Measurements from ENCODE around the gene TENT4B.
A peak's percentile ranks its signal among the peaks of the same experiment; 100 is the strongest.
"Not testable (repeated sequence)": the region's sequence is repeated elsewhere in the genome, so short reads cannot be mapped to it uniquely, and the experiment has no call there.

The TENT4B gene

DNA sequence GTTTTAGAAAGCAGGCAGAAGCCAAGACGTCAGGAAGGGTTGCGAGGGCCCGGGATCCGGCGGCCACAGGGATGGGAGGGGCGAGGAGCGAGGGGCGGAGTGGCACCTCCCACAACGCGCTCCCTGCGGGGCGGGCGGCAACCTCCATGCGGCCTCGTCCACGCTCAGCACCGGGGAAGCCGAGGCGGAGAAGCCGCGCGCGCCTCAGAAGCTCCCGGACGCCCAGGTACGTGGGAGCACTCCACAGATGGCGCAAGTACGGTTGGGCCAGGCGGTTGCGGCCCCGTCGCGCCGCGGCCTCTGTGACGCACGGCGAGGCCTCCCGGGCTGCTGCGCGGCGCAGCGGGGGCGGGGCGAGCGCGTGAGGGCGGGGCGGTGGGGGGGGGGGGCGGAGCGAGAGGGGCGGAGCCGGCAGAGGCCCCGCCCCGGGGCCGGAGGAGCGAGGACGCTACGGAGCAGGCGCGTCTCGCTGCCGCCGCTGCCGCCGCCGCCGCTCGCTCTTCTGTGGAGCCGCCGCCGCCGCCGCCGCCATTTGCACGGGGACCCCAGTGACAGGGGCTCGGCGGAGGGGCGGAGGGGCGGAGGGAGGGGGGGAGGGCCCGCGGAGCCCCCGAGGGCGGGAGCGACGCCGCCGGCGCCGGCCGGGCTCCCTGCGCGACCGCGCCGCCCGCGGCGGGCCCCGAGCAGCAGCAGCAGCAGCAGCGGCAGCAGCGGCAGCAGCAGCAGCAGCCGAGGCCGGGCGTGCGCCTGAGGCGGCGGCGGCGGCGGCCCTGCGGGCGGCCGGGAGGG lies at the start of gene TENT4B:
TENT4B (plus strand) TSS at position 500 of the 789 bp plus-strand sequence. CDS start 316 bp downstream, outside the sequence.
- peak; percentile 95 for DNase-seq

- no peak for DNase-seq
These were observed 49.3 kb upstream of the TENT4B start for GRCh38 chr16:50103764-50104163.

DNA sequence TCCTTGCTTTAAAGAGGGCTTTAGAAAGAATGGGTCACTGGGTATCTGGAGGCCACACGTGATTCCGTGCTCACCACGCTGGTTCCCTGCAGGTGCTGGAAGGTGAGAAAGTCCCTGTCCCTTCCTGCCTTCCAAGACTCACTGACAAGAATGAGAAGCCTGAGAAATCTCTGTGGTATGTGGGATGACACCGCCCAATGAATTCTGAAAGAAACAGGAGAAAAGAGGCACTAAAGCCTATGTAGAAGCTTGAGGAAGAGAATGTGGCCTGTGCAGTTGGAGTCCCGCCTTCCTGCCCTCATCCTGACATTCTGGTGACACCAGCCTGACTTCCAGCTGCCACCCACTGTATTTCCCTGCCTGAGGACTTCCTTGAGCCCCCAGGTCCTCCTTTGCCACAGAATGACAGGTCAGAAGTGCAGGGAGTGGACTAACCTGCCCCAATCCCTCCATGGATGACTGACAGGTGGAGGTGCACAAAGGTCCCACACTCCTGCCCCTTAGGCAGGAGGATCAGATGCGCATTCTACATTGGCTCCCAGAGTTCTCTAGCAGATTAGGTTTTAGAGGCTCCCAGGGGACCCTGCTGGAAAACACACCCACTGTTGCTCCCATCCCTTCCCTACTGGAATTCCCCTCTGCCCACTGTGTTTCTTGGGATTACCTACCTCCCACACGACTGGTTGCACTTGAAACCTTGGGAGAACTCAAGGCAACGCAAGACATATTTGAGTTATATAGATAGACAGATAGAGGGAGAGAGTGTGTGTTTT lies 38.6 kb upstream of the TENT4B start:
- no peak for DNase-seq

DNA sequence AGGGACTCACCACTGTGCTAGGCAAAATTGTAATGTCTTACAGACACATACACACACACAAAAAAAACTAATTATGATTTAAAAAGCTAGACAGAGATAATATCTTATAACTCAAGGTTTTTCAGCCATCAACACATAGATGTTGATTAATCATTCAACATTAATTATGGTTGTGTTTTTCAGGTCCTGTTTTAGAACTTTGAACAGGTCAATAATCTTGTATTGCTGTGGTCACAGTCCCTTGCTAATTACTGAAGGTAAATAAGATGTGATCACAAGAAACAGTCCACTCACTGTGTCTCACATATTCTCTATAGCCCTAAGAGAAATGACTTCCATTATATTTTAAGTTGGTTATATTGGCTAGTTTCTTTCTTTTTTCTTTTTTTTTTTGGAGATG lies 32.4 kb upstream of the TENT4B start:
- no peak for DNase-seq

DNA sequence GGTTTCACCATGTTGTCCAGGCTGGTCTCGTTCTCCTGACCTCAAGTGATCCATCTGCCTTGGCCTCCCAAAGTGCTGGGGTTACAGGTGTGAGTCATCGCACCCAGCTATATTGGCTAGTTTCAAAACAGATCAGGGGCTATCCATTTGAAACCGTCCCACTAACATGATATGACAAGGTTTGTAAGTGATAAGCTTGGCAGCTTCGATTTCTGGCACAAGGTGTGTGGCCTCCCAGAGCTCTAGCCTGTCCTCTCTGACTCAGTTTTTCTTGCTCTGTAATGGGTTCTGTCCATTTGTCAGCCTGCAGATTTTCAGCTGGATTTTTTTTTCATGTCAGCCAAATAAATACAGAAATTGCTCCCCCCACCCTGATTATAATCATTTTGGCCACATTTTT lies 31.8 kb upstream of the TENT4B start:
- no peak for DNase-seq

DNA sequence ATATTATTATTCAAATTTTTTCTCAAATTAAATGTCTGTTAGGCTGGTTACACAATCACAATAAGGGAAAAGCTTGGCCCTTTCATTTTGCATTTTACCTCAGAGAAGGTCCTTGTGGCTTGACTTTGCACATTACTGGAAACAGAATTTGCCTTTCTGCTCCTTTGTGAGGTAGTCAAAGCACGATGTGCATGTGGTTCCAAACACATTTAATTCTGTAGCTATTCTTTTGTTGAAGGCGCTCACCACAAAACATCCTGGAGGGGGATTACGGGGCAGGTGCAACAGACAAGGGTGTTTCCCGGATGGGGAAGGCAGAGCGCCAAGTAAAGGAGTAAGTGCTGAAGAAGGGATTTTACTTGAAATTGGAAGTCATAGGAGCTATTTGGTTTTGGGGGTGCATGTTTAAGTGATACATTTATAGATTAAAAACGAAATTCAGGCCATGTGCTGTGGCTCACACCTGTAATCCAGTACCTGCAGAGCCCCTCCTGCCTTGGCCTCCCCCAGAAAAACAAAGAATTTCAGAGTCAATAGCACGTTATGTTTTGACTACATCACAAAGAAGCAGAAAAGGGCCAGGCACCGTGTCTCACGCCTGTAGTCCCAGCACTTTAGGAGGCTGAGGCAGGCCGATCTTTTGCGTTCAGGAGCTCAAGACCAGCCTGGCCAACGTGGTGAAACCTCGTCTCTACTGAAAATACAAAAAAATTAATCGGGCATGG lies 31.2 kb upstream of the TENT4B start:
- no peak for DNase-seq

DNA sequence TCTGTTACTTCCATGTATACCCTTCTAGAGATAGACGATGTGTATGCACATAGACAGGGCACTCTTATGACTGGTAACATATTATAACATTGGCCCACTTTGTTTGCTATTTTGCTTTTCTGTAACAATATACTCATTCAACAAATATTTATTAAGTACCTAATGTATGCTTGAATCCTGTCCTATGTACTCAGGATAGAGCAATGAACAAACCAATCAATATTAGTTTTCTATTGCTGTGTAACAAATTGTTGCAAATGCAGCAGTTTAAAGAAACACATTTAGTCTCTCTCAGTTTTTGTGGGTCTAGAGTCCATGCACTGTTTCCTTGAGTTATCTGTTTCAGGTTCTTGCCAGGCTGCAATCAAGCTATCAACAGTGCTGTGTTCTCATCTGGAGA lies 29.7 kb upstream of the TENT4B start:
- no peak for DNase-seq

GRCh38 chr16:50124769-50125168 lies 28.3 kb upstream of the TENT4B start:
- no peak for DNase-seq

DNA sequence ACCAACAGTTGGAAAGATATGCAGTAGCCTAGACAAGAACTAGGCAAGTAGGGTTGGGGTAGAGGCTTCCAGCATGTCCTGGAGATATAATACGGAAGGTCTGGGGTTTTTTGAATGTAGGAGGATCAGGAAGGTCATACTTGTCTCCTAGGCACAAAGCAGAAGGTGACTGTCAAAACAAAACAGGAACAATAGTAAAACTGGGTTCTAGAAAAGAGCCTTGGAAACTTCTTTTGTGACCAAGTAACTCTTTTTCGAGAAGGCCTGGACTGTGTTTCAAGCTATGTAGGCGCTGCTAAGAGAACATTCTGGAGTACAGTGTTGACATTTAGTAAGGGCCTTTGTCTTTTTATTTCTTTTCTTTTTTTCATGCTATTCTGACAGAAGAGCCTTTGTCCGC lies 26.9 kb upstream of the TENT4B start:
- DNase-seq = no peak

DNA sequence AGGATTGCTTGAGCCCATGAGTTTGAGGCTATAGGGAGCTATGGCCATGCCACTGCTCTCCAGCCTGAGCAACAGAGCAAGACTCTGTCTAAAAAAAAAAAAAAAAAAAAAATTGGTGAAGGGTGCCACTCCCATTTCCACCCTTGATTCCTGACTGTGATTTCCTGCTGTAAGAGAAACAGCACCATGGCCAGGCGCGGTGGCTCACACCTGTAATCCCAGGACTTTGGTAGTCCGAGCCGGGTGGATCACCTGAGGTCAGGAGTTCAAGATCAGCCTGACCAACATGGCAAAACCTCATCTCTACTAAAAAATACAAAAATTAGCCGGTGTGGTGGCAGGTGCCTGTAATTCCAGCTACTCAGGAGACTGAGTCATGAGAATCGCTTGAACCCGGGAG lies 20.5 kb upstream of the TENT4B start:
- DNase-seq = not testable (repeated sequence)

GRCh38 chr16:50133214-50133613 lies 19.9 kb upstream of the TENT4B start:
- no peak for DNase-seq

DNA sequence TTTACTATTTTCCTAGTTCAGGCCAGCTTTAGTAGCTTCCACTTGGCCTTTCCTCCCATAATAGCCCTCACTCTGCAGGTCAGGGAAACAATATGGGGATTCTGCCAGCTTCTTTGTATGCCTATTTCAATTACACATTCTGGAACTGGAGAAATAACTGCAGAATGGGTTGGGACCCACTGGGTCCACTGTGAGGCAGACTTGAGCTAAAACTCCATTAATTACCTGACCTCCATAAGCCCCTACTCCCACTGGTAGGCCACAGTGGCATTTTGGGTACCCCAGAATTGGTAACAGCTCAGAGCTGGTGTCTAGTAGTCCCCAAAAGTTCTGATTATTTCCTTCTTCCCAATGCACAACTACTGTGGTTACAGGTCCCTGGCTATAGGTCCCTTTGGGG lies 16.7 kb upstream of the TENT4B start:
- DNase-seq = no peak

DNA sequence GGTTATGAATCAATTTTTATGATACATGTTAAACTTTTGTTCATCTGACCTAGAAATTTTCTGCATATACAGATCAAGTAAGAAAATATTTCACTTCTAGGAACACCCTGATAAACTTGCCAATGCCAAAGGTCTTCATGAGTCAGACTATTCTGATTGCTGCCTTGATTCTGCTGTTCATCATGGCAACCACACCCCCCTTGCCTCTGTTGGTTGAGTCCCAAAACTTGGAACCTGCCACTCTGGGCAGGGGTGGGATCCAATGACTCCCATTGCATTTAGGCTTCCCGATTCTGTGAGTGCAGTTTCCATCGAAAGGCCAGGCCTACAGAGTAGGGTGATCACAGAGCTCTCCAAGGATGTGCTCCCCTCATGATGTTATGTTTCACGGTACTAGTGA lies 15.8 kb upstream of the TENT4B start:
- DNase-seq = no peak

- DNase-seq = no peak
These were observed 13.5 kb upstream of the TENT4B start for GRCh38 chr16:50139580-50139979.

GRCh38 chr16:50144211-50144610 lies 8.9 kb upstream of the TENT4B start:
- DNase-seq = no peak

- DNase-seq = no peak
These were observed 6.3 kb upstream of the TENT4B start for GRCh38 chr16:50146479-50147435.

- no peak for DNase-seq
These were observed 1.8 kb upstream of the TENT4B start for GRCh38 chr16:50151322-50151721.

DNA sequence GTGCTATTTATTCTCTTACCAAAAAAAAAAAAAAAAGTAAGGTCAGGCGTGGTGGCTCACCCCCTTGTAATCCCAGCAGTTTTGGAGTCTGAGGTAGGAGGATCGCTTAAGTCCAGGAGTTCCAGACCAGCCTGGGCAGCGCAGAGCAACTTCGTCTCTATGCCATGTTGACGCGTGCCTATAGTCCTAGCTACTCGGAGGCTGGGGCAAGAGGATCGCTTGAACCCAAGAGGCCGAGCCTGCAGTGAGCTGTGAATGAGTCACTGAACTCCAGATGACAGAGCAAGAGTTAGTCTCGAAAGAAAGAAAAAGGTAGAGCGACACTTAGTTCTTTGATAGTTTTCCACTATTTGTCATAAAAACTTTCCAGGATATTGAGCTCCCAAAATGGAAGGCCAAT lies 1.4 kb upstream of the TENT4B start:
- peak; percentile 32 for DNase-seq

GRCh38 chr16:50152351-50152806 lies 727 bp upstream of the TENT4B start:
- DNase-seq = peak; percentile 74

DNA sequence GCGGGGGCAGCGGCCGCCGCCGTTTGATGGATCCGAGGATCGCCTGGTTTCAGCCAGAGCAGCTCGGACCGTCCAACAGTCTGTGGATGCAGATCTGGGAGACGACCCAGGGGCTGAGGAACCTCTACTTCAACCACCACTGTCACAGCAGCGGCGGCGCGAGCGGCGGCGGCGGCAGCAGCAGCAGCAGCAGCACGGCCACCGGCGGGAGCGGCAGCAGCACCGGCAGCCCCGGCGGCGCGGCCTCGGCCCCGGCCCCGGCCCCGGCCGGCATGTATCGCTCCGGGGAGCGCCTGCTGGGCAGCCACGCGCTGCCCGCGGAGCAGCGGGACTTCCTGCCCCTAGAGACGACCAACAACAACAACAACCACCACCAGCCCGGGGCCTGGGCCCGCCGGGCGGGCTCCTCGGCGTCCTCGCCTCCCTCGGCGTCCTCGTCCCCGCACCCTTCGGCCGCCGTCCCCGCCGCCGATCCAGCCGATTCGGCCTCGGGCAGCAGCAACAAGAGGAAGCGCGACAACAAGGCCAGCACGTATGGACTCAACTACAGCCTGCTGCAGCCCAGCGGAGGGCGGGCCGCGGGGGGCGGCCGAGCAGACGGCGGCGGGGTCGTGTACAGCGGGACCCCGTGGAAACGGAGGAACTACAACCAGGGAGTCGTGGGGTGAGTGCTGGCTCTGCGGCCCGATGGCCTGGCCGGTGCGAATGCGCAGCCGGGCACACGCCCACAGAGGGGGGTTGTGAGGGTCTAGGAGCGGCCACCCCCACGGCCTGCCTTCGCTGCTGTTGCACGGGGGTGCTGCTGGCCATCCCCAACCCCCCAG lies 702 bp downstream of the TENT4B start:
- no peak for DNase-seq

GRCh38 chr16:50154420-50154950 lies 1.4 kb downstream of the TENT4B start:
- no peak for DNase-seq
